Peyer's patch (tissue), 4 donors: ENCODE results near the gene RIMBP2. TPM values are rescaled to one million over a fixed set of nuclear protein-coding genes. Genes with fewer than 3 reads are reported as not detected.

Source experiments
- DNase-seq, 3 donors: peaks; one replicate each; pipeline ENCODE4 v3.0.0-alpha.2; 2017 to 2019
- H3K27ac ChIP-seq, 4 donors: fragments of 200-600 bp; sonication (generic); one replicate each; pipeline ENCODE4 v1.5.1; 2016 to 2019
- H3K27me3 ChIP-seq, 2 donors: fragments of 200-600 bp; sonication (generic); one replicate each; pipeline ENCODE4 v1.5.1; 2019
- H3K36me3 ChIP-seq, 3 donors: fragments of 200-600 bp; sonication (generic); one replicate each; pipeline ENCODE4 v1.5.1; 2016 to 2019
- H3K4me1 ChIP-seq, 4 donors: fragments of 200-600 bp; sonication (generic); one replicate each; pipeline ENCODE4 v1.5.1; 2016 to 2019
- H3K4me3 ChIP-seq, 4 donors: fragments of 200-600 bp; sonication (generic); 1 replicate in 3 of 4; 2 replicates in 1 of 4; pipeline ENCODE4 v1.5.1; 2016 to 2019; ENCODE audit warnings: mild to moderate bottlenecking in 1 of 4
- H3K9me3 ChIP-seq, 4 donors: fragments of 200-600 bp; sonication (generic); one replicate each; pipeline ENCODE4 v1.5.1; 2016 to 2019; ENCODE audit warnings: mild to moderate bottlenecking in 1 of 4
- POLR2A ChIP-seq, 2 donors: fragments of 450-650 bp; IDR thresholded peaks; one replicate each; pipeline ENCODE4 v1.5.1; 2017; ENCODE audit warnings: antibody characterized with exemption in 2 of 2, mild to moderate bottlenecking in 2 of 2, moderate library complexity in 2 of 2
- total RNA-seq, 4 donors: library from RNA; depleted of rRNA; stranded (reverse); fragments of >200 nt; gene quantifications; one replicate each; pipeline ENCODE4 v1.1.0, GENCODE V29; 2016
- TF ChIP-seq, protein P1 (sequence below), 6 experiments: fragments of 450-650 bp in 4 of 6; fragments of 200-600 bp in 2 of 6; sonication (generic) in 1 of 6; IDR thresholded peaks; one replicate each; pipeline ENCODE4 v1.5.1; 2017 to 2019; ENCODE audit warnings: antibody characterized with exemption in 6 of 6, mild to moderate bottlenecking in 3 of 6, moderate library complexity in 1 of 6

Gene RIMBP2
- total RNA-seq, 4 donors from 2014 or later = 8.8 to 19.8 (median 16.0) TPM

DNA sequence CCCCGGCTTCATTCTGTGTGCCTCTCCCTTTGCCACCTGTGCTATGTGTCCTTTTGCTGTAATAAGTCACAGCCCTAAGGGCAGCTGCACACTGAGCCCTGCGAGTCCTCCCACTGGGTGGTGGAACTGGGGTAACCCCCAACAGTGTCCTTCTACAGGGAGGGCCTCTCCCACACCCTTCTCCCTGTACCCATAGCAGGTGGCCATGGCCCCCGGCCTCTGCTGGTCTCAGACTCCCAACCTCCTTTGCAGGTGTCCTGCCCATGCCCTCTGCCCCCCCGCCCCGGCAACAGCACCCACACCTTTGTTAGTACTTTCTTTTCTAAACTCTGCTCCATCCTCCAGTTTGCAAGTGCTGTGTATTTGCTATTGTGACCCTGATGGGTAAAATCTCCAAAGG lies 206.6 kb downstream of the RIMBP2 start:
- H3K4me3 ChIP-seq = no peak overlapping the region
- no peaks in the 10 kb centered on the region for H3K36me3 ChIP-seq
- no peak for DNase-seq
- no peaks in the 10 kb centered on the region for H3K9me3 ChIP-seq
- no peaks in the 10 kb centered on the region for H3K4me1 ChIP-seq
- H3K27ac ChIP-seq = no peak overlapping the region
- TF ChIP-seq POLR2A (IDR thresholded peaks at IDR 0.05) = no peak
- TF ChIP-seq, protein P1, sequence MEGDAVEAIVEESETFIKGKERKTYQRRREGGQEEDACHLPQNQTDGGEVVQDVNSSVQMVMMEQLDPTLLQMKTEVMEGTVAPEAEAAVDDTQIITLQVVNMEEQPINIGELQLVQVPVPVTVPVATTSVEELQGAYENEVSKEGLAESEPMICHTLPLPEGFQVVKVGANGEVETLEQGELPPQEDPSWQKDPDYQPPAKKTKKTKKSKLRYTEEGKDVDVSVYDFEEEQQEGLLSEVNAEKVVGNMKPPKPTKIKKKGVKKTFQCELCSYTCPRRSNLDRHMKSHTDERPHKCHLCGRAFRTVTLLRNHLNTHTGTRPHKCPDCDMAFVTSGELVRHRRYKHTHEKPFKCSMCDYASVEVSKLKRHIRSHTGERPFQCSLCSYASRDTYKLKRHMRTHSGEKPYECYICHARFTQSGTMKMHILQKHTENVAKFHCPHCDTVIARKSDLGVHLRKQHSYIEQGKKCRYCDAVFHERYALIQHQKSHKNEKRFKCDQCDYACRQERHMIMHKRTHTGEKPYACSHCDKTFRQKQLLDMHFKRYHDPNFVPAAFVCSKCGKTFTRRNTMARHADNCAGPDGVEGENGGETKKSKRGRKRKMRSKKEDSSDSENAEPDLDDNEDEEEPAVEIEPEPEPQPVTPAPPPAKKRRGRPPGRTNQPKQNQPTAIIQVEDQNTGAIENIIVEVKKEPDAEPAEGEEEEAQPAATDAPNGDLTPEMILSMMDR (IDR thresholded peaks at IDR 0.05) = no peak
- no peaks in the 10 kb centered on the region for H3K27me3 ChIP-seq

DNA sequence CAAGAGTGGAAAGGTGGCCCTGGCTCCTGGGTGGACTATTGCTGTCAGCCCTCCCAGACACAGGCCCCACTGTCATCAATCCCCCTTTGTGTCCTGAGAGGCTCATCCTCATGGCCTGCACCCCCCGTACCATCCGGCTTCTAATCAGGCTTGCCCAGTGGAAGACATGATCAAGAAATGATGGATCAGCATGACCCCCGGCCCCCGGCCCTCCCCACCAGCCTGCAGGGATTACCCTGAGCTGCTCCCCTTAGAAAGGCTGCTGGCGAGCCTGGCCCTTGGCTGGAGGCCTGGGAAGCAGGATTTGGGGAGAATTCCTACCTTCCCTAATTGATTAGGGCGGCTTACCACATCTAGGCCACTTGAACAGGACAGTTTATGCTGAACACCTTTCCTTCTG lies 207.3 kb downstream of the RIMBP2 start:
- Histone ChIP-seq H3K9me3 (no peaks in the 10 kb centered on the region), H3K36me3 (no peaks in the 10 kb centered on the region), H3K27ac (no peak overlapping the region), H3K4me3 (no peak overlapping the region), H3K27me3 (no peaks in the 10 kb centered on the region), H3K4me1 (no peaks in the 10 kb centered on the region)
- no peak for TF ChIP-seq POLR2A (IDR thresholded peaks at IDR 0.05)
- TF ChIP-seq, protein P1 (IDR thresholded peaks at IDR 0.05) = no peak
- no peak for DNase-seq

DNA sequence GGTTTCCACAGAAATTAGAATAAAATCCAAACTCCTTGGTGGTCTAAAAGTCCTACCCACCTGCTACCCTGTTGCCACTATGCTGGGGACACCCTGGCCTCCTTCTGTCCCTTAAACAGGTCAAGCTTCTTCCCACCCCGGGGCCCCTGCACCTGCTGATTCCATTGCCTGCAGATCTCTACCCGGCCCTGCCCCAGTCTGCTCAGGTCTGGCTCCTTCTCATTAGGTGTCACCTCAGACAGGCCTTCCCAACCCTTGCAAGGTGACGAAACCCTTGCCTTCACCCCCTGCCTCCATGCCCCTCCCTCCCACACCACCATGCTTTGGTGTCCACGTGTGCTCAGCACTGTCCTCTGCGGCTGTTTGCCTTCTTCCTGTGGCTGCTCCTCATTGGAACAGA lies 207.8 kb downstream of the RIMBP2 start:
- Histone ChIP-seq H3K27ac (no peak overlapping the region), H3K9me3 (no peaks in the 10 kb centered on the region), H3K4me1 (no peaks in the 10 kb centered on the region), H3K36me3 (no peaks in the 10 kb centered on the region), H3K27me3 (no peaks in the 10 kb centered on the region), H3K4me3 (no peak overlapping the region)
- no peak for TF ChIP-seq POLR2A (IDR thresholded peaks at IDR 0.05)
- TF ChIP-seq, protein P1 (IDR thresholded peaks at IDR 0.05) = no peak
- DNase-seq = no peak

DNA sequence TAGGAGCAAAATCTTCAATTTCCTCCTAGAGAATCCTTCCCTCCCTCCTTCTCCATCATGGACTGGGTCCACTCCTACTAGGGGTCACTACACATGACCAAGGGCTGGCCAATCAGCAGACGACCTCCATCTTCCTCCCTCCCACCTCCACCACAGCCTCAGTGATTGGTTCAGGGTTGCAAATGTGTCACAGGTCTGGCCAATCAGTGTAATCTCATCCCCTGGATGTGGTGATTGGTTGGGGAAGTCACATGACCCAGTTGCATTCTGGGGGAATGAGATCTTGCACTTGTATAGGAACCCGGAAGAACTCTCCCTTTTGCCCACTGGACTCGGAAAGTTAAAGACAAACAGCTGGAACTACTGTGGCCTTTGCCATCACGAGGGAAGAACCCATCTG lies 209.3 kb downstream of the RIMBP2 start:
- Histone ChIP-seq H3K36me3 (no peaks in the 10 kb centered on the region), H3K4me3 (no peak overlapping the region), H3K4me1 (no peaks in the 10 kb centered on the region), H3K27me3 (no peaks in the 10 kb centered on the region), H3K27ac (no peak overlapping the region), H3K9me3 (no peaks in the 10 kb centered on the region)
- TF ChIP-seq, protein P1 (IDR thresholded peaks at IDR 0.05) = no peak
- no peak for TF ChIP-seq POLR2A (IDR thresholded peaks at IDR 0.05)
- no peak for DNase-seq

DNA sequence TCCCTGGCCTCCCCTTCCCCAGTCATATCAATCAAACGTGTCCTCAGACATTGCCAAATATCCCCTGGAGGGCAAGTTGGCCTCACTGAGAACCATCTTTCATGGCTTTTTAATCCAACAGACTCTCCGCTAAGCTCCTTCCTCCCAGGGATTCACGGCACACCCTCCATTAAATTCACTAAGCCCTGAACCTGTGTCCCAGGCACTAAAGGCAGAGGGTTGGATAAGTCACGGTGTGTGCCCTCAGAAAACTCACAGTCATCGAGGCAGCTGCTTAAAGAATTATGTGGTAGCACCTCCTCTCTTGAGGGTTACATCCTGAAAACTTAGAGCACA lies 211.3 kb downstream of the RIMBP2 start:
- DNase-seq = no peak
- Histone ChIP-seq H3K27me3 (no peaks in the 10 kb centered on the region), H3K27ac (no peak overlapping the region), H3K4me3 (no peak overlapping the region), H3K9me3 (no peaks in the 10 kb centered on the region), H3K4me1 (no peaks in the 10 kb centered on the region), H3K36me3 (no peaks in the 10 kb centered on the region)
- TF ChIP-seq, protein P1 (IDR thresholded peaks at IDR 0.05) = no peak
- no peak for TF ChIP-seq POLR2A (IDR thresholded peaks at IDR 0.05)

DNA sequence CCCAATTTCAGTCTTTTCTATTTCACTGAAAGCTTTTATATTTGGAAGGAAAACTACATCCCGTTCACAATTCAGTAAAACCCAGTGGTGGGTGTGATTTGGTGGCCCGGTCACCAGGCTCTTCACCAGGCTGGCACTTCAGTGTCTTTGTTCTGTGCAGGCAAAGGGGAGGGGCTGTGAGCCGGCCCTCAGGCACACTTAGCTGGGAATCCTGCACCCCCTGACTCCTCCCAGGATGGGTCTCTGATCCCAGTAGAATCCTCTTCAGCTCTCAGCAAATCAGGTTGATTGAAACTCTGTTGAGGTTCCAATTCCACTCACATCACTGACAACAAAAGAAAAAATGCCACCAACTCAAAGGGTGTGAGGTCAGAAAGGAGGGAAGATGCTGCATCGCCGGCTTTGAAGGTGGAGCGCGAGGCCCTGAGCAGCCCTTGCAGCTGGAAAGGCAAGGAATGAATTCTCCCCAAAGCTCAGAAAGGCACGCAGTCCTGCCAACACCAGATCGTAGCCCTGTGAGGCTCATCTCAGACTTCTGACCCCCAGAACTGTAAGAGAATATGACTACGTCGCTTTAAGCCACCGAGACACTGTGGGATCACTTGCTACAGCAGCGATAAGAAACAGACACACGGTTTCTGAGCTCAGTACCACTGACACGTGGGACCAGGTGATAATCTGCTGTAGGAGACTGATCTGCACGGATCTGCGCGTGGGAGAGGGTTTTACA lies 211.8 kb downstream of the RIMBP2 start:
- H3K4me1 ChIP-seq = no peaks in the 10 kb centered on the region
- H3K9me3 ChIP-seq = no peaks in the 10 kb centered on the region
- no peak overlapping the region for H3K27ac ChIP-seq
- TF ChIP-seq, protein P1 (IDR thresholded peaks at IDR 0.05) = no peak
- no peak for TF ChIP-seq POLR2A (IDR thresholded peaks at IDR 0.05)
- no peaks in the 10 kb centered on the region for H3K36me3 ChIP-seq
- DNase-seq = no peak
- H3K4me3 ChIP-seq = no peak overlapping the region
- H3K27me3 ChIP-seq = no peaks in the 10 kb centered on the region
